ENCODE measurements around the gene MYO16. TPM values are rescaled to one million over a fixed set of nuclear protein-coding genes. Genes with fewer than 3 reads are reported as not detected.
A peak's percentile ranks its signal among the peaks of the same experiment; 100 is the strongest.

Gene MYO16
- polyA plus RNA-seq, 3 donors: 0.37 to 0.60 (median 0.44) TPM

DNA sequence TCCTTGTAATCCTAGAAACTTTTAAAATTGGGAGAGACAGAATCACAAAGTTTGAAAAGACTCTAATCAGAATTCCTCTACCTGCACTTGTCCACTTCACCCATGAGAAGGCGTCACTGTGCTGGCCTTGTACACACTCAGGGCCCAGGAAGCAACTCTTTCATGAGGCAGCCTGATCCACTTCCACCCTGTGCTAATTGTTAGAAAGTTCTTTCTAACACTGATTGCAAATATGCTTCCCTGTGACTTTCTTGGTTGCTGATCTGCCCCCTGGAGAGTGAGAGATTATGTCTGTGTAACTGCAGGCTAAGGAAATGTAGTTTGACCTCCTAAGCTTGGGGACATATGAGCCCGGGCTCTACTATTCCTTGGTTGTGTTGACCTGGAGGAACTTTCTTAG, 494.6 kb downstream of the MYO16 start:
- DNase-seq (ENCODE audit: extremely low read depth in 1 of 11, low read depth in 9 of 11, low spot score in 4 of 11): no peak

DNA sequence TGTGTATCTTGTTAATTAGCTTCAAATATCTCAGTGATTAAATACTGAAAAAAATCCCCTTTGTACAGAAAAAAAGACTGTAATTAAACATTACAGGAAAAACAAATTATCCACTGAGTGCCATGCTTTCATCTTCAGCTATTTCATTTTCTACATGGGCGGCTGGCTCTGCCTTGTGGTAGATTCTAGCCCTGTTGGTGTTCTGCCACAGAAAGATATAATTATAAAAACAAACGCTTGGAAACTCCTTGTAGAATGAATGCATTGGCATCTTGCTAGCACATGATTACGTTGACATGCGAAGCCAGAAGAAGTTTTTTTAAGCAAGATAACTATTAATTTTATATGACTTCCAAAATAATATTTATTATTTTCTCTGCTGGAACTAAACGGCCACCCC, 496.8 kb downstream of the MYO16 start:
- DNase-seq (ENCODE audit: extremely low read depth in 1 of 11, low read depth in 9 of 11, low spot score in 4 of 11): no peak

DNA sequence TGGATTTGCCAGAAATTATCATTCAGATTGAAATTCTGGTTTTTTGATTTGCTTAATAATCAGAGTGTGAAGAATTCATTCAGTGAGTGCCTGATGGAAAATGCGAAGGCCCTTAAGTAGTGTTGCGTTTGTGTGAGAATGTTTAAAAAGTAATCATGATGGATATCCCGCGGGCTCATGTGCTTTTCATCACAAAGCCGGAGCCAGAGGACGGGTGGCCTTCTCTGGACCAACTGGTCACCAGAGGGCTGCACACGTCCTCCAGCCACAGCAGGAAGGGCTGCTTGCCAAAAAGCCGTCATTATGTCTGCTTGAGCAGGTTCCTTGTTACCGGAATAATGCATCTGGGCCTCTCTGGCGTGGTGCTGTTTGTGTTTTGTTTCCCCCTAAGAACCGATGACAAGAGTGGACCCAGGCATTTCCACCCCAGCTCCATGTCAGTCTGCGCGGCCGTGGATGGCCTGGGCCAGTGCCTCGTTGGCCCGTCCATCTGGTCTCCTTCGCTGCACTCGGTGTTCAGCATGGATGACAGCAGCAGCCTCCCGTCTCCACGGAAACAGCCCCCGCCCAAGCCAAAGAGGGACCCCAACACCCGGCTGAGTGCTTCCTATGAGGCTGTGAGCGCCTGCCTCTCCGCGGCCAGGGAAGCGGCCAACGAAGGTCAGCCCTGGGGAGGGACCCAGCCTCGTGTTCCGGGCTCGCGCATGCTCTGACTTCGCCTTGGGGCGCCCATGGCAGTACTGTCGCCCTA, 497.7 kb downstream of the MYO16 start:
- no peak for DNase-seq (ENCODE audit: extremely low read depth in 1 of 11, low read depth in 9 of 11, low spot score in 4 of 11)

DNA sequence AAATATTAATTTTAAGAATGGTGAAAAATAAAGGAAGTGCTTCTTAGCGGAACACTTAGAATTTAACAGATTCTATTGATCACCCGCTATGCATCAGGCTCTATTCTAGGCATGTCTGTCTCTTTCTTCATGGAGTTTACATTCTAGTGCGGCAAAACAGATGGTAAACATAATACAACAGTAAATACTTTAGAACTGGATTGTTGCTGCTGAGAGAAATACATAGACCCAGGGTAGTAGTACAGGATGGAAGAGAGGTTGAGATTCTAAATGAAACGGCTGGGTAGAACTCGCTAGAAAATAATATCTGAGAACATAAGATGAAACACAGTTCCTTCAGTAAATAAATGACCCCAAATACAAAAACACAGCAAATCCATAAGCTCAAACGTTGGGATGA, 498.7 kb downstream of the MYO16 start:
- no peak for DNase-seq (ENCODE audit: extremely low read depth in 1 of 11, low read depth in 9 of 11, low spot score in 4 of 11)

DNA sequence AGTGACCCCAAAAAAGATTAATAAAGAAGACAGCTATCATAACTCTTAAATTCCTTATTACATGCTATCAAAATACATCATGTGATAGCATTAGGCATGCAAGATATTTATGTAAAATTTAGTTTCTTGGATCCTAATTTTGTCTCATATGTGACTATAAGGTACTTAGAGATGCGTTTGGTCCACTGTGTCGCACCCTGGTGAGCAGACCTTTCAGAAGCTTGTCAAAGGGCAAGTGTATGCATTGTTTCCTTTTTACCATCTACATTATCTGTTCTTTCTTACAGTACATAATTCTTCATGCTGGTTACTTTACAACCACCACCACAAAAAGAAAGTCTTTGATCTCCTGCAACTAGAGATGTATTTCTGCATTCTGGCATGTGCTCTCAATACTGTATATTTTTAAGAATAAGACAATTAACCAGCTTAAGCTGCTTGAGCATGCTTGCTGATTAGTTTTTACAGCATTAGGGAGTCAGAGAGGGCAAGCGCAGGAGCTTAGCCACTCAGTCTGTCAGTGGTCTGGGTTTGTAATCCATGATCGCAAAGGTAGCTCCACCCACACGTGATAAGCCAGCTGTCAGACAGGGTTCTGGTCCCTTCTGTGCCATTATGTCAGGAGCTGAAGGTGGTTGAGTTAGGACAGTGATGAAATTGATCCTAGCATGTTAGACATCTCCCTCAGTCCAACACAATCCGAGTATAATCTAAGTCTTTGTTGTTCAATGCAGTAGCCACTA, 500.9 kb downstream of the MYO16 start:
- no peak for DNase-seq (ENCODE audit: extremely low read depth in 1 of 11, low read depth in 9 of 11, low spot score in 4 of 11)

DNA sequence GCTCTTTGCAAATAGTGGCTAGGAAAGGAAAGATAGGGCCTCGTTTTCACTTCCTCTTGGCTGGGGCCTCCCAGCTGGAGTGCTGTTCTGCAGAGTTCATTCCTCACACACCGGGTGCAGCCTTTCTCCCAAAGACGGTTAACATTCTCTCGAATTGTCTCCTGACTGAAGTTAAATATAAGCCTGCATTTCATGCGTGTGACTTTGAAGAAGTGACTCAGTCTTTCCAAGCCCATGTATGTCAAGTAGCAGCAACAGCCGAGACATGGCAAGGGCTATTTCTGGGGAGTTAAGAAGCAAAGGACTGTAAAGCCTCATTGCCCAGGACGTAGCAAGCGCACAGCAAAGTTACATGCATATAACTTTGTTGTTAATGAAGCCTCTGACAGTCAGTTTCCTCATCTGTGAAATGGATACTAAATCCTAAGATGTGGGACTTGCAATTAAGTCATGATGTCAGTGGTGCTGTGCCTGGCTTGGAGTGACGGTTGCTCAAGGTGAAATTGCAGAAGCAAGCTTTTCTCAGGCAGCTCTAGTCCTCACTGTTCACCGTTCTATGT, 502.4 kb downstream of the MYO16 start:
- no peak for DNase-seq (ENCODE audit: extremely low read depth in 1 of 11, low read depth in 9 of 11, low spot score in 4 of 11)

DNA sequence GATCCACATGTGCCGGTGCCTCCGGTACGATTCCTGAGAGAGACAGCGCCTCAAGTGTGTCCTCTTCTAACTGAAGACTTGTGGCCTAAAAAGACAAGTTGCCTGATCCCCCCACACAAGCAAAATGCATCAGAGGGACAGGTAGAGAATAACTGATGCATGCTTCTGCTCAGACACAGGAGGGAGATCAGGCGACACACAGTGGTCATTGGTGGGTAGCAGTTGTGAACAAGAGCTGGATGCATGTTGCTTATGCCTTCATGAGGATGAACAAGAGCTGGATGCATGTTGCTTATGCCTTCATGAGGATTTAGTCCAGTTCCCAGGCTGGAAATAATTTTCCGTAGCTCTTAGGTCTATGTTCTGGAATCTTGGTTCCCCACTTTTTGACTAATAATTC, 505.6 kb downstream of the MYO16 start:
- DNase-seq (ENCODE audit: extremely low read depth in 1 of 11, low read depth in 9 of 11, low spot score in 4 of 11): no peak

DNA sequence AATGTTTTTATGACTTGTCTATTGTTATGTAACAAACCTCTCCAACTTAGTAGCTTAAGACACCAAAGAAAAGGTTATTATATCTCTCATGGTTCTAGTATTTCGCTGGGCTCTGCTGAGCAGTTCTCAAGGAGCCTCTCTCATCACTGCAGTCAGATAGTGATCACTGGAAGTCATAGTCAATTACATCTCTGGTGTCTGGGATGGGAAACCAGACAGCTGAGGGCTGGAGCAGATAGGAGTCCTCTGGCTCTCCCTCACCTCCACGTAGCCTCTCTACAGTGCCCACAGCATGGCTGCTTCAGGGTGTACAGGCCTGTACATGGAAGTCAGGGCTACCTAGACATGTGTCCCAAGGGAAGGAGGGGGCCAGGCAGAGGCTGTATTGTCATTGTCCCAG, 507.5 kb downstream of the MYO16 start:
- DNase-seq (ENCODE audit: extremely low read depth in 1 of 11, low read depth in 9 of 11, low spot score in 4 of 11): no peak

DNA sequence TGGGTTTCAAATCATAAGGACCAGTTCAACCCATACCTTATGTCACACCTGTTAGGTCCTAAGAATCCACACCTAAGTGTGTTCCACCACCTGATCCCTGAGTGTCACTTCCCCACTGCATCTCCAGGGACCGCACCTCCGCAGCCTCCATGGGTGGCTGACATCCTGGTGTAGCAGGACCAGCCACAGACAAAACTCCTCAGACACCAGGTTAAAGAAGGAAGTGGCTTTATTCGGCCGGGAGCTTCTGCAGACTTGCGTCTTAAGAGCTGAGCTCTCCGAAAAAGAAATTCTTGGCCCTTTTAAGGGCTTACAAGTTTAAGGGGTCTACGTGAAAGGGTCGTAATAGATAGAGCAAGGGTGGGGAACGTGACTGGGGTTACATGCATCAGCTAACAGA, 509.9 kb downstream of the MYO16 start:
- no peak for DNase-seq (ENCODE audit: extremely low read depth in 1 of 11, low read depth in 9 of 11, low spot score in 4 of 11)

DNA sequence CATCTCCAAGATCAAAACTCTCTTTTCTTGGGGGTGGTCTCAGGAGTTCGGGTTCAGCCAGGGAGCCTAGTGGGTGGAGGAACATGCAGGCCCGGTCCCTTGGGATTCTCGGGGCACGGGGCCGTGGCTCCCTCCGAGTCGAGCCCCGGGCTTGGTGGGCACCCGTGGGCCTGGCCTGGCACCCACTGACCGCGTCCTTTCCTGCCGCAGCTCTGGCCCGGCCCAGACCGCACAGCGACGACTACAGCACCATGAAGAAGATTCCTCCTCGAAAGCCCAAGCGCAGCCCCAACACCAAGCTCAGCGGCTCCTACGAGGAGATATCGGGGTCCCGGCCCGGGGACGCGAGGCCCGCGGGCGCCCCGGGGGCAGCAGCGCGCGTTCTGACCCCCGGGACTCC, 510.6 kb downstream of the MYO16 start:
- DNase-seq (ENCODE audit: extremely low read depth in 1 of 11, low read depth in 9 of 11, low spot score in 4 of 11): no peak

DNA sequence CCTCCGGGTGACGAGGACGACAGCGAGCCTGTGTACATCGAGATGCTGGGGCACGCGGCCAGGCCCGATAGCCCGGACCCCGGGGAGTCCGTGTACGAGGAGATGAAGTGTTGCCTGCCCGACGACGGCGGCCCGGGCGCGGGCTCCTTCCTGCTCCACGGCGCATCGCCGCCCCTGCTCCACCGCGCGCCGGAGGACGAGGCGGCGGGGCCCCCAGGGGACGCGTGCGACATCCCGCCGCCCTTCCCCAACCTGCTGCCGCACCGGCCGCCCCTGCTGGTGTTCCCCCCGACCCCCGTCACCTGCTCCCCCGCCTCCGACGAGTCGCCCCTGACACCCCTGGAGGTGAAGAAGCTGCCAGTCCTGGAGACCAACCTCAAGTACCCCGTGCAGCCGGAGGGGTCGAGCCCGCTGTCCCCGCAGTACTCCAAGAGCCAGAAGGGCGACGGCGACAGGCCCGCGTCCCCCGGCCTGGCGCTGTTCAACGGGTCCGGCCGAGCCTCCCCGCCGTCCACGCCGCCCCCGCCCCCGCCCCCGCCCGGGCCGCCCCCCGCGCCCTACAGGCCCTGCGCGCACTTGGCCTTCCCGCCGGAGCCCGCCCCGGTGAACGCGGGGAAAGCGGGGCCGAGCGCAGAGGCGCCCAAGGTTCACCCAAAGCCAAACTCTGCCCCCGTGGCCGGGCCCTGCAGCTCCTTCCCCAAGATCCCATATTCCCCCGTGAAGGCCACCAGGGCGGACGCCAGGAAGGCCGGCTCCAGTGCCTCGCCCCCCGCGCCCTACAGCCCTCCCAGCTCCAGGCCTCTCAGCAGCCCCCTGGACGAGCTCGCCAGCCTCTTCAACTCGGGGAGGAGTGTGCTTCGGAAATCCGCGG, 511.3 kb downstream of the MYO16 start:
- DNase-seq (ENCODE audit: extremely low read depth in 1 of 11, low read depth in 9 of 11, low spot score in 4 of 11): no peak

DNA sequence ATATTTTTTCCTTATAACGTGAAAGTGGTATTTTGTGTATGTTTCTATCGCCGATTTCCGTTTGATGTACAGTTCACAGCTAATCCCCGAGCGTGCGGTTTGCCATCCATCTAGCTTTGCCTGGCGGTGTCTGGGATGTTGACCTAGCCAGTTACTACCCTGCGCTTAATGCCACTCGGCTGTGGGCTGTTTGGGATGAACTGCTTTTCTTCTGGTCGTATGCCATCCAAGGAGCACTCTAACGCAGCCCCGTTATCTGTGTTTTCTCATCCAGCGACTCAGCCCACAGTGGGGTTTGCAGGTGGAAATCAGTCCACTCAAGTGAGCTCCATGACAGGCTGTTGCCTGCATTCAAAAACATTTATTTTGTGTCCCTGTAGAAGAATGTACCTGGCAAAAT, 512.3 kb downstream of the MYO16 start:
- no peak for DNase-seq (ENCODE audit: extremely low read depth in 1 of 11, low read depth in 9 of 11, low spot score in 4 of 11)

DNA sequence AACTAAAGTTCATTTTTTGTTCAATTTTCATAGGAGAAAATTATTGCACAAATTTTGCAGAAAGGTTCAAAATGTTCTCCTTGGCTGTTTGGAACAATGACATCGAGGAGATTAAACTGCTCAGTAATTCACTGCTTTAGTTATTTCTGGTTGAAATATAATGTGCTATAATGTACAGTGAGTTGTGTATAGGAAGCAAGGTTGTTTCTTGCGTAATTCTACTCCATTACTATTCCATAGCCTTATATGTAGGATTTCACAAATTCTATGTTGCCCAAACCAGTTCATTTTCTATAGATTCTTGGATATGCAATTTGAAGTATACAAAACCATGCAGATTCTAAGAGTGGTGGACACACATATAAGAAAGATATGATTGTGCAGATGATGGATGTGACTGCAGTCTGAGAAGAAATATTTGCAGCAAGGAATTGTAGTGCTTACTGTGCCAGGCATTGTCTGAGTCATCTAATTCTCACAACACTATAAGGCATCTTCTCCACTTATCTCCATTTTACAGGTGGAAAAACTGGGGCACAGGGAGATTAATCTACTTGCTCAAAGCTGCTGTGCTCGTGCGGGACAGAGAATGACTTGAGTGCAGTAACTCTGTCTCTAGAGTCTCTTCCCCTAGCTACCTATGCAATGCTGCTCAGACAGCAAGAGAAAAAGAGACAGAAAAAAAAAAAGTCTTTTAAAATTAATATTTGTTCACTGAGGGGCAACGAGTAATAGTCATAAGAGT, 515.5 kb downstream of the MYO16 start:
- DNase-seq (ENCODE audit: extremely low read depth in 1 of 11, low read depth in 9 of 11, low spot score in 4 of 11): no peak

DNA sequence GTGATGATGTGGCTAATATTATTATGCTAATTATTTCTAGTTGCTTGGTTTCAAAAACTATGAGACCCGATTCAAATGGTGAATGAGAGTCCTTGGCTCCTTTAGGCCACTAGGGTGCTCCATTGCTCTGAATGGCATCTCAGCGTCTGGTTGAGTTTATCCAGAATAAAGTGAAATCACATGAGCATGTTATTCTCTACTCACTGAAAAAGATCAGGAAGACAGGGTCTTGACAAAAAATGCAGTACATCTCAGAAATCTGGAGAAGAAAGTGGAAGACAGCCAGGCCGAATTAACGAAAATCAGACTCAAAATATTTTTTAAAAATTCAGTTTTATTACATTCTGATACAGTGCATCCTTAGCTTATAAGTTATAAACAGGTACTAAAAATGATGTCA, 516.2 kb downstream of the MYO16 start:
- DNase-seq (ENCODE audit: extremely low read depth in 1 of 11, low read depth in 9 of 11, low spot score in 4 of 11): peak in 1 of 11 donors; percentile 52

DNA sequence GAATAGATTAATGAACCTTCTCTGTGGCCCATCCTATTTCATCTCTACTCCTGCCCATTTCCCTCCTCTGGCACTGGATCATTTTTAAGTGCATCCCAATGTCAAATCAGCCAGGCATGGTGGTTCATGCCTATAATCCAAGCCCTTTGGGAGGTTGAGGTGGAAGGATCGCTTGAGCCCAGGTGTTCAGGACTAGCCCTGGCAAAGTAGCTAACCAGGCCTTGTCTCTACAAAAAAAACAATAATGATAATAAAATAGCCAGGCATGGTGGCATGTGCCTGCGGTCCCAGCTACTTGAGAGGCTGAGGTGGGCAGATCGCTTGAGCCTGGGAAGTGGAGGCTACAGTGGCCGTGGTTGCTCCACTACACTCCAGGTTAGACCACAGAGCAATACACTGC, 517.0 kb downstream of the MYO16 start:
- DNase-seq (ENCODE audit: extremely low read depth in 1 of 11, low read depth in 9 of 11, low spot score in 4 of 11): no peak

DNA sequence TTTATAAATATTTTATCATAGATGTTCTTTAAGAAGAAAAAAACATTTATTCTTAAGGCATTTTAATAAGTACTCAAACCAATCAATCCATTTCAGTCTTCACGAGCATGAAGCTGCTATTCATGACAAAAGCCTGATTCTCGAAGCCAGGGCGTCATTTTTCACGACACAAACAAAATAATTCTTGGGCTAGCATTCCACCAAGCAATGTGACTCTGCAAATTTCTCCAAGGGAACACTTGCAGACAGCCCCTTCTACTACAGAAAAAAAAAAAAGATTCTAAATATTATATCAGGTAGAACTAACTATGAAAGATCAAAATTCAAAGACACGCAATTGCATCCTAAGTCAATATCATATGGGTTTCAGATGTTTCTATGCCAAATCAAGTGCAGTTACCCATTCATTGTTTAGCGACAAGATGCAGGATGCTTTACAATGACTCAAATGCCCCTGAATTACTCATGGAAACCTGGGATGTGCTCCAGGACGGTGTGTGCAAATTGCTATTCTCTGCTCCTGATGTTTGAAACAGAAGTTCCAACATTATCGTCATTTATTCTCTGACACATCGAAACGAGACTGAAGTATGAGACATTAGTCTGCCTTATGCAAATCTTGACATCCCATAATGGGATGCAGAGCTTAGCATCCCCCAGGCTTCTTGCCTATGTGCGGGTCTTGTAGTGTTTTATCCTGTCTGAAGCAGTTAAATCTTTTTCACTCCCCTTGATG, 517.7 kb downstream of the MYO16 start:
- no peak for DNase-seq (ENCODE audit: extremely low read depth in 1 of 11, low read depth in 9 of 11, low spot score in 4 of 11)

DNA sequence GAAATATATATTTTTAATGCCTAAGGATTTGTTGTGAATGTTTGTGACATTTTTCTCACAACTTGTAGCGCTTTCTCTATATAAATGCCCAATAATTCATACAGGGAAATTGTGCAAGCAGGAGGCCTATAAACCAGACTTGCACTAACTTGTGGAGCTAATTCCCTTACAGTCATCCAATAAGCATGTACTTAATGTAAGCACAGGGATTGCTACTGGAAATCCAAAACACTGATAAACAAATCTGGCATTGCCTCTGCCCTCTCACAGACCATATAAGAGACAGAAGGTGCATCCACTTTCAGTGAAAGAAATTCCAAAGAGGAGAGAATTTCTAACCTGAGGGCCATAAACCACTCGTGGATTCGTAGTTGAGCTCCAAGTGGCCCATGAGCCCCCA, 518.8 kb downstream of the MYO16 start:
- DNase-seq (ENCODE audit: extremely low read depth in 1 of 11, low read depth in 9 of 11, low spot score in 4 of 11): no peak

DNA sequence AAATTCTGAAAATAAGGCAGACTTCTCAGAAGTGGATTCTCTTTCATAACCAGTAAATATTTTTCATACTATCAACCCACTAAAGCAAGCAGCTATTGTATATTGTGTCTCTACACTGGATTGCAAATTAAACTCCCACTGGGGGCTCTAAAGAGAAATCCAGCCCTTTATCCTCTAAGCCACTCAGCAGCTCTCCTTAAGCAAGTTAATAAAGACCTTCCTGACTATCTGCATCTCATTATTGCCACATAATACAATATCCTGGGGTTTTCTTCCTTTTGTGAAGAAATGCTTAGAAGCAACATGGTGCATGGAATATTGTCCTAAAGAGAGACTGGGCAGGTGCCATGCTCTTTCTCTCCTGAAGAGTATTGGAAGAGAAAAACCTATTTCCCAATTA, 521.3 kb downstream of the MYO16 start:
- no peak for DNase-seq (ENCODE audit: extremely low read depth in 1 of 11, low read depth in 9 of 11, low spot score in 4 of 11)
